Endothelial cell of umbilical vein (primary cell): ENCODE results near the gene RBMS3. TPM values are rescaled to one million over a fixed set of nuclear protein-coding genes. Genes with fewer than 3 reads are reported as not detected.

ENCODE experiments used
- BruUV-seq: library from RNA; stranded (reverse); fragments of 400-500 nt; replicated peaks from 2 replicates; lab custom pipeline; 2021; lab: Mats Ljungman, UMichigan
- CTCF ChIA-PET: fragments of 300-600, 350-600 bp; sonication (Branson Sonifier 250); formaldehyde crosslinking; loops from one replicate; lab custom pipeline; 2021; ENCODE audit warnings: antibody characterized with exemption, inconsistent platforms; lab: Charles Lee
- POLR2A ChIA-PET: fragments of 300-600, 350-600 bp; sonication (Branson Sonifier 250); formaldehyde crosslinking; loops from one replicate; lab custom pipeline; 2021; ENCODE audit warnings: antibody characterized with exemption, inconsistent platforms; lab: Charles Lee
- DNase-seq: peaks from one replicate; pipeline ENCODE4 v3.0.0-alpha.2; 2011; ENCODE audit warnings: low read depth, low spot score
- FAIRE-seq: peaks from 2 replicates; lab custom pipeline; 2011; peaks lifted over from hg19 to GRCh38; lab: Jason Lieb, UNC
- H2AFZ ChIP-seq: 2 replicates; pipeline ENCODE4 v1.6.0; 2012; ENCODE audit warnings: low read depth, low read length, control low read depth, inconsistent platforms
- H3K27ac ChIP-seq: 2 replicates; pipeline ENCODE4 v1.5.1; 2011; ENCODE audit warnings: low read depth, mild to moderate bottlenecking, control low read depth, low read length, moderate library complexity; ENCODE audit not compliant: insufficient read depth
- H3K27me3 ChIP-seq, 2 experiments: 2 replicates each; pipeline versions ENCODE4 v1.6.0 to v1.6.1; 2011; ENCODE audit warnings: low read length in 2 of 2, mixed read lengths in 1 of 2; ENCODE audit not compliant: control insufficient read depth in 2 of 2, insufficient read depth in 2 of 2
- H3K36me3 ChIP-seq, 2 experiments: 2 replicates in 1 of 2; 3 replicates in 1 of 2; pipeline ENCODE4 v1.5.1; 2011; ENCODE audit warnings: low read length in 2 of 2, mild to moderate bottlenecking in 1 of 2, moderate library complexity in 1 of 2; ENCODE audit not compliant: control insufficient read depth in 2 of 2, insufficient read depth in 2 of 2; ENCODE audit errors: extremely low read depth in 1 of 2
- H3K4me1 ChIP-seq: 3 replicates; pipeline ENCODE4 v1.5.1; 2011; ENCODE audit warnings: mild to moderate bottlenecking, low read length; ENCODE audit not compliant: control insufficient read depth, insufficient read depth; ENCODE audit errors: extremely low read depth
- H3K4me2 ChIP-seq: 2 replicates; pipeline ENCODE4 v1.6.1; 2011; ENCODE audit warnings: low read length, control low read depth, mixed read lengths; ENCODE audit not compliant: insufficient read depth
- H3K4me3 ChIP-seq, 3 experiments: fragments of 200-600 bp in 1 of 3; sonication (generic), shearing (Covaris generic) in 1 of 3; replicated peaks in 1 of 3; 2 replicates each; pipeline ENCODE4 v1.5.1; 2011 to 2016; ENCODE audit warnings: control low read depth in 3 of 3, low read length in 3 of 3, mild to moderate bottlenecking in 2 of 3, inconsistent platforms in 1 of 3, low read depth in 1 of 3, moderate library complexity in 1 of 3; ENCODE audit not compliant: insufficient read depth in 1 of 3
- H3K79me2 ChIP-seq: 2 replicates; pipeline ENCODE4 v1.6.0; 2012; ENCODE audit warnings: low read length, inconsistent platforms; ENCODE audit not compliant: control insufficient read depth, insufficient read depth
- H3K9ac ChIP-seq: replicated peaks from 2 replicates; pipeline ENCODE3; 2011; ENCODE audit warnings: low read length, control low read depth; ENCODE audit not compliant: insufficient read depth; ENCODE audit errors: extremely low read depth
- H3K9me1 ChIP-seq: replicated peaks from 3 replicates; pipeline ENCODE4 v1.6.0; 2011; ENCODE audit warnings: mild to moderate bottlenecking, low read length; ENCODE audit not compliant: control insufficient read depth, insufficient read depth; ENCODE audit errors: extremely low read depth
- H3K9me3 ChIP-seq: replicated peaks from 2 replicates; pipeline ENCODE4 v1.5.1; 2012; ENCODE audit warnings: low read length, inconsistent platforms; ENCODE audit not compliant: control insufficient read depth, insufficient read depth
- H4K20me1 ChIP-seq: replicated peaks from 2 replicates; pipeline ENCODE3; 2011; ENCODE audit warnings: mild to moderate bottlenecking, low read length; ENCODE audit not compliant: control insufficient read depth, insufficient read depth; ENCODE audit errors: extremely low read depth
- EZH2 ChIP-seq: IDR thresholded peaks from 2 replicates; pipeline ENCODE4 v1.6.1; 2012; ENCODE audit warnings: borderline replicate concordance, low read depth, mild to moderate bottlenecking, moderate library complexity, low read length, inconsistent platforms; ENCODE audit not compliant: severe bottlenecking
- FOS ChIP-seq: IDR thresholded peaks from 2 replicates; pipeline ENCODE4 v1.6.1; 2011; ENCODE audit warnings: mild to moderate bottlenecking, low read length, moderate library complexity, borderline replicate concordance; ENCODE audit not compliant: insufficient read depth
- GATA2 ChIP-seq: IDR thresholded peaks from 2 replicates; pipeline ENCODE4 v1.7.0; 2011; ENCODE audit warnings: low read depth, mild to moderate bottlenecking, moderate library complexity, mixed read lengths, low read length; ENCODE audit not compliant: insufficient read length, insufficient read depth
- JUN ChIP-seq: IDR thresholded peaks from 2 replicates; pipeline ENCODE4 v1.6.1; 2011; ENCODE audit warnings: borderline replicate concordance, low read depth; ENCODE audit not compliant: insufficient read length, insufficient read depth
- MYC ChIP-seq: IDR thresholded peaks from one replicate; pipeline ENCODE4 v1.6.1; 2011; ENCODE audit warnings: mild to moderate bottlenecking, low read depth, low read length
- POLR2A ChIP-seq: IDR thresholded peaks from 2 replicates; pipeline ENCODE4 v1.6.1; 2012; ENCODE audit warnings: low read depth, mild to moderate bottlenecking, control low read depth, low read length
- POLR2AphosphoS5 ChIP-seq: IDR thresholded peaks from 2 replicates; pipeline ENCODE4 v1.6.1; 2012; ENCODE audit warnings: low read depth, mild to moderate bottlenecking, control low read depth, low read length, moderate library complexity; ENCODE audit not compliant: insufficient read depth
- dilution Hi-C: fragments of 300-500 bp; cut with MboI; formaldehyde crosslinking; loops from one replicate; pipeline ENCODE4 v1.15.0; 2019; ENCODE audit warnings: low sequenced_read_pairs; ENCODE audit not compliant: extremely low pct_ligation_motif_present
- intact Hi-C: fragments of 100-400 bp; cut with micrococcal nuclease; formaldehyde crosslinking; loops from one replicate; pipeline ENCODE4 v1.10.0; 2022
- polyA plus RNA-seq, 4 experiments: library from polyadenylated mRNA; depleted of rRNA in 3 of 4; stranded (reverse) in 3 of 4; unstranded in 1 of 4; fragments of >200 nt; gene quantifications; 2 replicates each; pipeline versions ENCODE4 v1.2.1 to v1.2.3, GENCODE V29; 2011 to 2012; ENCODE audit warnings: missing spikeins in 1 of 4
- total RNA-seq: library from RNA; stranded (reverse); gene quantifications from 2 replicates; pipeline ENCODE4 v1.2.3, GENCODE V29; 2021
- TF ChIP-seq, protein P1 (sequence below): IDR thresholded peaks from 2 replicates; pipeline ENCODE4 v1.6.1; 2011; ENCODE audit not compliant: insufficient read depth, insufficient read length
- TF ChIP-seq, protein P2 (sequence below), 2 donors: IDR thresholded peaks; 1 replicate in 1 of 2; 2 replicates in 1 of 2; pipeline ENCODE4 v1.5.1; 2011; ENCODE audit warnings: low read length in 2 of 2, mild to moderate bottlenecking in 2 of 2, moderate library complexity in 2 of 2, control low read depth in 1 of 2, inconsistent platforms in 1 of 2, low read depth in 1 of 2; ENCODE audit not compliant: insufficient read depth in 1 of 2; ENCODE audit errors: extremely low read depth in 1 of 2

Gene RBMS3
- total and polyA plus RNA-seq, 2 donors (not counting 3 experiments of a cell fraction or from before 2014, with no cell fraction given) = 13.6 to 42.3 TPM

DNA sequence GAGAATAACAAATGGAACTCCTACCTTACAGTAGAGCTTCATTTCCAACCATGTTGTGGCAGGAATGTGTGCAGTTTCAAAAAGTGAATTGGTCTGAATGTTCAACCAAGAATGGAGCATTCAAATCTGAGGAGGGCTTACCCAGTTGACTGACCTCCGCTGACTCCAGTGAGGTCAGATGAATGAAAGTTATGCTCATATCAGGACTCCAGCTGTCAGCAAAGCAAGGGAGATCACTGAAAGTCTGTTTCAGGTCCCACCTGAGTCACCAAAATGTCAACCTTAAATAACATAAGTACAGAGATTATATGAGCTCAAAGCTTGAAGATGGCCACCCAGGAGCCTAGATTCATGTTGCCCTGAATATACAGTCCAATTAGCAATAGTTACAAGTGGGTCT is 473.5 kb downstream of the RBMS3 start:
- H3K9me3 ChIP-seq = no peaks in the 10 kb centered on the region
- dilution Hi-C loops = no loop called here
- DNase-seq = no peak
- no peaks in the 10 kb centered on the region for H4K20me1 ChIP-seq
- no peak overlapping the region for H3K4me3 ChIP-seq
- no peak for FAIRE-seq
- POLR2A ChIA-PET = no interaction called here
- H3K27ac ChIP-seq = no peak overlapping the region
- CTCF ChIA-PET = interaction anchor here (1.3 to 1.5 kb wide), 2 partner anchors 838 to 1087 kb away, joined by 3 to 7 read pairs; no protein-coding TSS in a partner anchor
- H3K79me2 ChIP-seq = no peaks in the 10 kb centered on the region
- no peaks in the 10 kb centered on the region for H3K9me1 ChIP-seq
- TF ChIP-seq JUN (no peak), EZH2 (no peak), FOS (no peak), MYC (no peak), POLR2A (no peak), POLR2AphosphoS5 (no peak), GATA2 (no peak)
- TF ChIP-seq, protein P1, sequence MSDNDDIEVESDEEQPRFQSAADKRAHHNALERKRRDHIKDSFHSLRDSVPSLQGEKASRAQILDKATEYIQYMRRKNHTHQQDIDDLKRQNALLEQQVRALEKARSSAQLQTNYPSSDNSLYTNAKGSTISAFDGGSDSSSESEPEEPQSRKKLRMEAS = no peak
- TF ChIP-seq, protein P2, sequence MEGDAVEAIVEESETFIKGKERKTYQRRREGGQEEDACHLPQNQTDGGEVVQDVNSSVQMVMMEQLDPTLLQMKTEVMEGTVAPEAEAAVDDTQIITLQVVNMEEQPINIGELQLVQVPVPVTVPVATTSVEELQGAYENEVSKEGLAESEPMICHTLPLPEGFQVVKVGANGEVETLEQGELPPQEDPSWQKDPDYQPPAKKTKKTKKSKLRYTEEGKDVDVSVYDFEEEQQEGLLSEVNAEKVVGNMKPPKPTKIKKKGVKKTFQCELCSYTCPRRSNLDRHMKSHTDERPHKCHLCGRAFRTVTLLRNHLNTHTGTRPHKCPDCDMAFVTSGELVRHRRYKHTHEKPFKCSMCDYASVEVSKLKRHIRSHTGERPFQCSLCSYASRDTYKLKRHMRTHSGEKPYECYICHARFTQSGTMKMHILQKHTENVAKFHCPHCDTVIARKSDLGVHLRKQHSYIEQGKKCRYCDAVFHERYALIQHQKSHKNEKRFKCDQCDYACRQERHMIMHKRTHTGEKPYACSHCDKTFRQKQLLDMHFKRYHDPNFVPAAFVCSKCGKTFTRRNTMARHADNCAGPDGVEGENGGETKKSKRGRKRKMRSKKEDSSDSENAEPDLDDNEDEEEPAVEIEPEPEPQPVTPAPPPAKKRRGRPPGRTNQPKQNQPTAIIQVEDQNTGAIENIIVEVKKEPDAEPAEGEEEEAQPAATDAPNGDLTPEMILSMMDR (IDR thresholded peaks at IDR 0.05; ENCODE audit: extremely low read depth in 1 of 2, insufficient read depth in 1 of 2, low read depth in 1 of 2, low read length in 2 of 2) = no peak
- no TSS peak for BruUV-seq
- no peak overlapping the region for H3K4me2 ChIP-seq
- intact Hi-C loops = no loop called here
- no peak overlapping the region for H3K9ac ChIP-seq
- peaks cover 29% of the 10 kb centered on the region for H3K4me1 ChIP-seq
- H3K27me3 ChIP-seq = no peaks in the 10 kb centered on the region
- no peak overlapping the region for H2AFZ ChIP-seq
- no peaks in the 10 kb centered on the region for H3K36me3 ChIP-seq
